Measurements from ENCODE around the gene FASN. TPM values are rescaled to one million over a fixed set of nuclear protein-coding genes. Genes with fewer than 3 reads are reported as not detected.

FASN gene
- total RNA-seq, 4 donors from 2014 or later = 50.4 to 110 (median 76.5) TPM

GRCh38 chr17:82048571-82048971 is 49.5 kb downstream of the FASN start:
- Histone ChIP-seq H3K27ac (no peak overlapping the region), H3K4me1 (peaks cover 0 to 27% (median 23%) of the 10 kb centered on the region in 4 donors), H3K36me3 (peaks cover 0 to 32% (median 0%) of the 10 kb centered on the region in 3 donors), H3K9me3 (no peaks in the 10 kb centered on the region), H3K4me3 (no peak overlapping the region), H3K27me3 (no peaks in the 10 kb centered on the region)
- DNase-seq = no peak
- TF ChIP-seq POLR2A (IDR thresholded peaks at IDR 0.05) (no peak), CTCF (IDR thresholded peaks at IDR 0.05) (no peak)

- TF ChIP-seq POLR2A (IDR thresholded peaks at IDR 0.05) (no peak), CTCF (IDR thresholded peaks at IDR 0.05) (no peak)
- no peak for DNase-seq
- H3K4me1 ChIP-seq = peaks cover 0 to 21% (median 20%) of the 10 kb centered on the region in 4 donors
- no peaks in the 10 kb centered on the region for H3K27me3 ChIP-seq
- H3K4me3 ChIP-seq = no peak overlapping the region
- peaks cover 0 to 31% (median 0%) of the 10 kb centered on the region in 3 donors for H3K36me3 ChIP-seq
- H3K27ac ChIP-seq = no peak overlapping the region
- no peaks in the 10 kb centered on the region for H3K9me3 ChIP-seq
These were observed 50.0 kb downstream of the FASN start for GRCh38 chr17:82047914-82048570.

GRCh38 chr17:82047379-82047778 is 50.7 kb downstream of the FASN start:
- H3K4me3 ChIP-seq = no peak overlapping the region
- TF ChIP-seq CTCF (IDR thresholded peaks at IDR 0.05) (no peak), POLR2A (IDR thresholded peaks at IDR 0.05) (no peak)
- no peaks in the 10 kb centered on the region for H3K9me3 ChIP-seq
- H3K4me1 ChIP-seq = peaks cover 0 to 15% (median 14%) of the 10 kb centered on the region in 4 donors
- peaks cover 0 to 31% (median 0%) of the 10 kb centered on the region in 3 donors for H3K36me3 ChIP-seq
- no peak overlapping the region for H3K27ac ChIP-seq
- no peaks in the 10 kb centered on the region for H3K27me3 ChIP-seq
- DNase-seq = no peak

GRCh38 chr17:82046903-82047302 is 51.1 kb downstream of the FASN start:
- Histone ChIP-seq H3K9me3 (no peaks in the 10 kb centered on the region), H3K4me3 (no peak overlapping the region), H3K27me3 (no peaks in the 10 kb centered on the region), H3K27ac (no peak overlapping the region), H3K36me3 (peaks cover 0 to 31% (median 0%) of the 10 kb centered on the region in 3 donors), H3K4me1 (peaks cover 0 to 12% (median 11%) of the 10 kb centered on the region in 4 donors)
- DNase-seq = no peak
- TF ChIP-seq POLR2A (IDR thresholded peaks at IDR 0.05) = no peak
- no peak for TF ChIP-seq CTCF (IDR thresholded peaks at IDR 0.05)

- no peak overlapping the region for H3K4me3 ChIP-seq
- TF ChIP-seq POLR2A (IDR thresholded peaks at IDR 0.05) (no peak), CTCF (IDR thresholded peaks at IDR 0.05) (no peak)
- no peak overlapping the region for H3K27ac ChIP-seq
- H3K36me3 ChIP-seq = peaks cover 0 to 31% (median 0%) of the 10 kb centered on the region in 3 donors
- H3K4me1 ChIP-seq = peaks cover 0 to 11% (median 8%) of the 10 kb centered on the region in 4 donors
- H3K9me3 ChIP-seq = no peaks in the 10 kb centered on the region
- DNase-seq = no peak
- H3K27me3 ChIP-seq = no peaks in the 10 kb centered on the region
These were observed 52.0 kb downstream of the FASN start for GRCh38 chr17:82045936-82046484.

Measured in Peyer's patch (tissue), 4 donors.